Measurements from ENCODE around the gene SMAD2. TPM values are rescaled to one million over a fixed set of nuclear protein-coding genes. Genes with fewer than 3 reads are reported as not detected.

Gene SMAD2
- total and polyA plus RNA-seq, 9 of the 15 experiments (the other 6 are each of a cell fraction or from before 2014, with no cell fraction given): 9.2 to 49.6 (median 33.7) TPM

GRCh38 chr18:47931718-47932103 is 1.3 kb upstream of the SMAD2 start (continued):
- TF ChIP-seq, protein P1, sequence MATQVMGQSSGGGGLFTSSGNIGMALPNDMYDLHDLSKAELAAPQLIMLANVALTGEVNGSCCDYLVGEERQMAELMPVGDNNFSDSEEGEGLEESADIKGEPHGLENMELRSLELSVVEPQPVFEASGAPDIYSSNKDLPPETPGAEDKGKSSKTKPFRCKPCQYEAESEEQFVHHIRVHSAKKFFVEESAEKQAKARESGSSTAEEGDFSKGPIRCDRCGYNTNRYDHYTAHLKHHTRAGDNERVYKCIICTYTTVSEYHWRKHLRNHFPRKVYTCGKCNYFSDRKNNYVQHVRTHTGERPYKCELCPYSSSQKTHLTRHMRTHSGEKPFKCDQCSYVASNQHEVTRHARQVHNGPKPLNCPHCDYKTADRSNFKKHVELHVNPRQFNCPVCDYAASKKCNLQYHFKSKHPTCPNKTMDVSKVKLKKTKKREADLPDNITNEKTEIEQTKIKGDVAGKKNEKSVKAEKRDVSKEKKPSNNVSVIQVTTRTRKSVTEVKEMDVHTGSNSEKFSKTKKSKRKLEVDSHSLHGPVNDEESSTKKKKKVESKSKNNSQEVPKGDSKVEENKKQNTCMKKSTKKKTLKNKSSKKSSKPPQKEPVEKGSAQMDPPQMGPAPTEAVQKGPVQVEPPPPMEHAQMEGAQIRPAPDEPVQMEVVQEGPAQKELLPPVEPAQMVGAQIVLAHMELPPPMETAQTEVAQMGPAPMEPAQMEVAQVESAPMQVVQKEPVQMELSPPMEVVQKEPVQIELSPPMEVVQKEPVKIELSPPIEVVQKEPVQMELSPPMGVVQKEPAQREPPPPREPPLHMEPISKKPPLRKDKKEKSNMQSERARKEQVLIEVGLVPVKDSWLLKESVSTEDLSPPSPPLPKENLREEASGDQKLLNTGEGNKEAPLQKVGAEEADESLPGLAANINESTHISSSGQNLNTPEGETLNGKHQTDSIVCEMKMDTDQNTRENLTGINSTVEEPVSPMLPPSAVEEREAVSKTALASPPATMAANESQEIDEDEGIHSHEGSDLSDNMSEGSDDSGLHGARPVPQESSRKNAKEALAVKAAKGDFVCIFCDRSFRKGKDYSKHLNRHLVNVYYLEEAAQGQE (IDR thresholded peaks at IDR 0.05; ENCODE audit: borderline replicate concordance): peak; percentile 32; the same call in 1 of the 2 replicates
- TF ChIP-seq, protein P1 (CRISPR knock-in tag; IDR thresholded peaks at IDR 0.05; ENCODE audit: low read depth): no peak
- TF ChIP-seq SRSF9 (IDR thresholded peaks at IDR 0.05; ENCODE audit: borderline replicate concordance, low read depth, low read length) (no peak), ZBED1 (IDR thresholded peaks at IDR 0.05) (peak; percentile 65; the same call in 1 of the 2 replicates)
- TF ChIP-seq, protein P2, sequence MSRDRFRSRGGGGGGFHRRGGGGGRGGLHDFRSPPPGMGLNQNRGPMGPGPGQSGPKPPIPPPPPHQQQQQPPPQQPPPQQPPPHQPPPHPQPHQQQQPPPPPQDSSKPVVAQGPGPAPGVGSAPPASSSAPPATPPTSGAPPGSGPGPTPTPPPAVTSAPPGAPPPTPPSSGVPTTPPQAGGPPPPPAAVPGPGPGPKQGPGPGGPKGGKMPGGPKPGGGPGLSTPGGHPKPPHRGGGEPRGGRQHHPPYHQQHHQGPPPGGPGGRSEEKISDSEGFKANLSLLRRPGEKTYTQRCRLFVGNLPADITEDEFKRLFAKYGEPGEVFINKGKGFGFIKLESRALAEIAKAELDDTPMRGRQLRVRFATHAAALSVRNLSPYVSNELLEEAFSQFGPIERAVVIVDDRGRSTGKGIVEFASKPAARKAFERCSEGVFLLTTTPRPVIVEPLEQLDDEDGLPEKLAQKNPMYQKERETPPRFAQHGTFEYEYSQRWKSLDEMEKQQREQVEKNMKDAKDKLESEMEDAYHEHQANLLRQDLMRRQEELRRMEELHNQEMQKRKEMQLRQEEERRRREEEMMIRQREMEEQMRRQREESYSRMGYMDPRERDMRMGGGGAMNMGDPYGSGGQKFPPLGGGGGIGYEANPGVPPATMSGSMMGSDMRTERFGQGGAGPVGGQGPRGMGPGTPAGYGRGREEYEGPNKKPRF (IDR thresholded peaks at IDR 0.05; ENCODE audit: low read depth, low read length): no peak
